IMR-90 (cell line): ENCODE measurements around the gene LAMA2. TPM values are rescaled to one million over a fixed set of nuclear protein-coding genes. Genes with fewer than 3 reads are reported as not detected.

Experiments used
- ATAC-seq: fragments of 200-7000 bp; cut with Tn5 transposase; 2 replicates; pipeline ENCODE4 v1.9.1; 2020; ENCODE audit warnings: low read depth, mild to moderate bottlenecking, moderate library complexity
- BruUV-seq: library from RNA; stranded (reverse); fragments of 400-500 nt; replicated peaks from 2 replicates; lab custom pipeline; 2021; lab: Mats Ljungman, UMichigan
- CTCF ChIA-PET: fragments of 300-600 bp; formaldehyde crosslinking; extraction: SDS; loops from one replicate; lab custom pipeline; 2021; ENCODE audit warnings: antibody characterized with exemption; lab: Yijun Ruan, JAX
- POLR2A ChIA-PET: fragments of 300-600 bp; sonication (Branson Sonifier 250); formaldehyde crosslinking; loops from one replicate; lab custom pipeline; 2022; ENCODE audit warnings: antibody characterized with exemption; ENCODE audit not compliant: unreplicated experiment; lab: Charles Lee
- DNase-seq: peaks from one replicate; pipeline ENCODE4 v3.0.0; 2013
- H2AFZ ChIP-seq: replicated peaks from 2 replicates; pipeline ENCODE3; 2013; ENCODE audit warnings: low read length, mild to moderate bottlenecking; ENCODE audit not compliant: poor library complexity
- H2AK5ac ChIP-seq: 2 replicates; pipeline ENCODE4 v1.6.1; 2013; ENCODE audit warnings: low read depth, low read length, inconsistent platforms
- H2AK9ac ChIP-seq: replicated peaks from 2 replicates; pipeline ENCODE3; 2013; ENCODE audit warnings: mild to moderate bottlenecking, low read depth, low read length, moderate library complexity; ENCODE audit not compliant: poor library complexity
- H2BK120ac ChIP-seq: 2 replicates; pipeline ENCODE4 v1.6.1; 2013; ENCODE audit warnings: low read depth, low read length, inconsistent platforms
- H2BK15ac ChIP-seq: 3 replicates; pipeline ENCODE4 v1.6.1; 2013; ENCODE audit warnings: low read depth, low read length, inconsistent platforms
- H2BK20ac ChIP-seq: 2 replicates; pipeline ENCODE4 v1.6.1; 2013; ENCODE audit warnings: low read depth, mild to moderate bottlenecking, inconsistent platforms, low read length, moderate library complexity
- H2BK5ac ChIP-seq: 2 replicates; pipeline ENCODE4 v1.6.1; 2013; ENCODE audit warnings: mild to moderate bottlenecking, low read depth, low read length, inconsistent platforms; ENCODE audit not compliant: poor library complexity, severe bottlenecking
- H3K14ac ChIP-seq: replicated peaks from 2 replicates; pipeline ENCODE4 v1.6.1; 2013; ENCODE audit warnings: low read depth, low read length, inconsistent platforms
- H3K18ac ChIP-seq: 2 replicates; pipeline ENCODE4 v1.6.1; 2013; ENCODE audit warnings: low read depth, low read length, control low read depth
- H3K23ac ChIP-seq: 2 replicates; pipeline ENCODE4 v1.6.1; 2013; ENCODE audit warnings: low read depth, low read length, inconsistent platforms
- H3K27ac ChIP-seq: 2 replicates; pipeline ENCODE4 v1.5.1; 2013; ENCODE audit warnings: mild to moderate bottlenecking, control low read depth, low read length; ENCODE audit not compliant: insufficient read depth
- H3K27me3 ChIP-seq: 2 replicates; pipeline ENCODE4 v1.6.1; 2013; ENCODE audit warnings: low read length; ENCODE audit not compliant: control insufficient read depth, insufficient read depth
- H3K36me3 ChIP-seq: 2 replicates; pipeline ENCODE4 v1.6.1; 2013; ENCODE audit warnings: low read length, mixed read lengths; ENCODE audit not compliant: control insufficient read depth, insufficient read depth
- H3K4ac ChIP-seq: 2 replicates; pipeline ENCODE4 v1.6.1; 2013; ENCODE audit warnings: low read depth, low read length, inconsistent platforms
- H3K4me1 ChIP-seq: 2 replicates; pipeline ENCODE4 v1.6.1; 2013; ENCODE audit warnings: low read length, mixed read lengths; ENCODE audit not compliant: control insufficient read depth, insufficient read depth
- H3K4me2 ChIP-seq: 2 replicates; pipeline ENCODE4 v1.6.1; 2013; ENCODE audit warnings: low read depth, mild to moderate bottlenecking, control low read depth, low read length, moderate library complexity
- H3K4me3 ChIP-seq: 2 replicates; pipeline ENCODE4 v1.5.1; 2013; ENCODE audit warnings: low read depth, mild to moderate bottlenecking, control low read depth, low read length, moderate library complexity; ENCODE audit not compliant: insufficient read depth
- H3K56ac ChIP-seq: 2 replicates; pipeline ENCODE4 v1.6.1; 2013; ENCODE audit warnings: low read length, inconsistent platforms; ENCODE audit not compliant: insufficient read depth; ENCODE audit errors: extremely low read depth
- H3K79me1 ChIP-seq, 2 experiments: 2 replicates each; pipeline ENCODE4 v1.6.1; 2013; ENCODE audit warnings: low read length in 2 of 2, inconsistent platforms in 1 of 2, low read depth in 1 of 2
- H3K9ac ChIP-seq: 2 replicates; pipeline ENCODE4 v1.6.1; 2013; ENCODE audit warnings: low read depth, low read length, control low read depth
- H3K9me1 ChIP-seq: 2 replicates; pipeline ENCODE4 v1.6.1; 2013; ENCODE audit warnings: low read length, inconsistent platforms; ENCODE audit not compliant: insufficient read depth
- H3K9me3 ChIP-seq: 2 replicates; pipeline ENCODE4 v1.6.1; 2013; ENCODE audit warnings: low read length; ENCODE audit not compliant: control insufficient read depth, insufficient read depth
- H4K20me1 ChIP-seq: 2 replicates; pipeline ENCODE4 v1.6.1; 2013; ENCODE audit warnings: low read length, inconsistent platforms; ENCODE audit not compliant: insufficient read depth
- H4K5ac ChIP-seq: 2 replicates; pipeline ENCODE4 v1.6.1; 2013; ENCODE audit warnings: mild to moderate bottlenecking, low read depth, low read length, control low read depth
- H4K8ac ChIP-seq, 2 experiments: 2 replicates each; pipeline ENCODE4 v1.6.1; 2013; ENCODE audit warnings: low read depth in 2 of 2, low read length in 2 of 2, control low read depth in 1 of 2, inconsistent platforms in 1 of 2
- H4K91ac ChIP-seq: 2 replicates; pipeline ENCODE4 v1.6.1; 2013; ENCODE audit warnings: low read depth, low read length, inconsistent platforms; ENCODE audit not compliant: insufficient read depth
- BHLHE40 ChIP-seq: fragments of 150-350 bp; IDR thresholded peaks from 2 replicates; pipeline ENCODE4 v1.6.1; 2016; ENCODE audit warnings: mild to moderate bottlenecking, low read depth, low read length
- CEBPB ChIP-seq: IDR thresholded peaks from 2 replicates; pipeline ENCODE4 v1.6.1; 2012; ENCODE audit warnings: low read depth, low read length, improper control_type of control experiment
- CHD1 ChIP-seq: IDR thresholded peaks from 2 replicates; pipeline ENCODE4 v1.6.1; 2012; ENCODE audit warnings: low read depth, low read length, improper control_type of control experiment
- CTCF ChIP-seq: conservative IDR thresholded peaks from 2 replicates; pipeline ENCODE4 v1.5.1; 2012; ENCODE audit warnings: mild to moderate bottlenecking, low read depth, low read length, improper control_type of control experiment
- ELK1 ChIP-seq: fragments of 150-350 bp; IDR thresholded peaks from 2 replicates; pipeline ENCODE4 v1.6.1; 2016; ENCODE audit warnings: low read depth, mild to moderate bottlenecking, low read length, moderate library complexity, borderline replicate concordance
- FOS ChIP-seq: fragments of 150-350 bp; IDR thresholded peaks from 2 replicates; pipeline ENCODE4 v1.6.1; 2016; ENCODE audit warnings: low read depth, low read length
- MAFK ChIP-seq: IDR thresholded peaks from 2 replicates; pipeline ENCODE4 v1.6.1; 2012; ENCODE audit warnings: low read depth, low read length, improper control_type of control experiment
- MAZ ChIP-seq: IDR thresholded peaks from 2 replicates; pipeline ENCODE4 v1.6.1; 2012; ENCODE audit warnings: low read depth, mild to moderate bottlenecking, low read length, improper control_type of control experiment, moderate library complexity, borderline replicate concordance
- MXI1 ChIP-seq: IDR thresholded peaks from 2 replicates; pipeline ENCODE4 v1.6.1; 2012; ENCODE audit warnings: low read depth, mild to moderate bottlenecking, low read length, moderate library complexity, borderline replicate concordance
- NFE2L2 ChIP-seq: fragments of 150-350 bp; IDR thresholded peaks from 2 replicates; pipeline ENCODE4 v1.6.1; 2016; ENCODE audit warnings: low read depth, mild to moderate bottlenecking, low read length
- POLR2A ChIP-seq: IDR thresholded peaks from 2 replicates; pipeline ENCODE4 v1.6.1; 2012; ENCODE audit warnings: mild to moderate bottlenecking, low read depth, low read length
- RAD21 ChIP-seq: IDR thresholded peaks from 2 replicates; pipeline ENCODE4 v1.6.1; 2012; ENCODE audit warnings: low read length, improper control_type of control experiment
- RCOR1 ChIP-seq: IDR thresholded peaks from 2 replicates; pipeline ENCODE4 v1.6.1; 2012; ENCODE audit warnings: mild to moderate bottlenecking, low read length, improper control_type of control experiment; ENCODE audit not compliant: insufficient replicate concordance
- RFX5 ChIP-seq: IDR thresholded peaks from 2 replicates; pipeline ENCODE4 v1.8.0; 2012; ENCODE audit warnings: low read depth, mild to moderate bottlenecking, low read length, moderate library complexity
- USF2 ChIP-seq: fragments of 150-350 bp; IDR thresholded peaks from 2 replicates; pipeline ENCODE4 v1.6.1; 2017; ENCODE audit warnings: mild to moderate bottlenecking, antibody characterized with exemption, low read length, low read depth
- WGBS, 2 experiments: methylation state at CpG; one replicate each; pipeline versions ENCODE4 v1.1.5 to v1.1.7; 2013; ENCODE audit warnings: missing lambda C conversion rate in 2 of 2; ENCODE audit not compliant: insufficient read length in 1 of 2; ENCODE audit errors: extremely low coverage in 2 of 2; 5-methylcytosine and 5-hydroxymethylcytosine counted together
- dilution Hi-C: fragments of 300-500 bp; cut with HindIII; formaldehyde crosslinking; loops from one replicate; pipeline ENCODE4 v1.14.3; 2018; ENCODE audit warnings: low sequenced_read_pairs; ENCODE audit not compliant: unreplicated experiment
- in situ Hi-C: fragments of 300-500 bp; cut with MboI; formaldehyde crosslinking; loops from 3 replicates; pipeline ENCODE4 v1.14.3; 2019; ENCODE audit warnings: low sequenced_read_pairs, inconsistent platforms, mixed read lengths
- intact Hi-C: fragments of 100-400 bp; cut with micrococcal nuclease; formaldehyde crosslinking; loops from 2 replicates; pipeline ENCODE4 v1.10.0; 2022
- polyA plus RNA-seq, 3 experiments: library from polyadenylated mRNA; depleted of rRNA; stranded (reverse); fragments of >200 nt; gene quantifications; 2 replicates each; pipeline ENCODE4 v1.2.3, GENCODE V29; 2012; ENCODE audit warnings: low replicate concordance in 1 of 3
- total RNA-seq: library from RNA; depleted of rRNA; stranded (reverse); fragments of >200 nt; gene quantifications from 2 replicates; pipeline ENCODE4 v1.2.3, GENCODE V29; 2012

Gene LAMA2
- total and polyA plus RNA-seq, 2 of the 4 experiments (the other 2 are of a cell fraction) = 9.9 to 13.3 TPM

- Histone ChIP-seq H3K9me1 (no peaks in the 10 kb centered on the region), H3K56ac (no peak overlapping the region), H3K14ac (no peak overlapping the region), H4K20me1 (no peaks in the 10 kb centered on the region), H2AK9ac (no peak overlapping the region), H2BK20ac (no peak overlapping the region), H3K79me1 (no peaks in the 10 kb centered on the region), H3K36me3 (no peaks in the 10 kb centered on the region), H4K8ac (no peak overlapping the region), H3K23ac (no peak overlapping the region), H3K4ac (no peak overlapping the region), H2BK5ac (no peak overlapping the region), H3K27ac (no peak overlapping the region), H4K91ac (no peak overlapping the region), H2BK120ac (no peak overlapping the region), H3K9me3 (no peaks in the 10 kb centered on the region), H3K4me1 (no peaks in the 10 kb centered on the region), H3K9ac (no peak overlapping the region), H2AFZ (no peak overlapping the region), H3K27me3 (no peaks in the 10 kb centered on the region), H4K5ac (no peak overlapping the region), H2BK15ac (no peak overlapping the region), H3K18ac (no peak overlapping the region), H3K4me2 (no peak overlapping the region), H3K4me3 (no peak overlapping the region), H2AK5ac (no peak overlapping the region)
- DNase-seq (no peak), ATAC-seq (no peak)
- no CpG with 5 or more reads among the region's 2 CpGs for WGBS, 2 experiments
- ChIA-PET CTCF (no interaction called here), POLR2A (no interaction called here)
- BruUV-seq = no TSS peak
- dilution Hi-C loops = no loop called here
- intact Hi-C loops = no loop called here
- in situ Hi-C loops = loop anchor here (10.0 kb wide), 1 partner anchor 555 kb away; no protein-coding TSS in a partner anchor
- no peak for TF ChIP-seq RFX5
- TF ChIP-seq ELK1 = no peak
- TF ChIP-seq NFE2L2 = no peak
- no peak for TF ChIP-seq BHLHE40
- no peak for TF ChIP-seq POLR2A
- no peak for TF ChIP-seq CEBPB
- TF ChIP-seq MAFK = no peak
- TF ChIP-seq RAD21 = no peak
- no peak for TF ChIP-seq MXI1
- no peak for TF ChIP-seq MAZ
- no peak for TF ChIP-seq RCOR1
- no peak for TF ChIP-seq USF2
- no peak for TF ChIP-seq CTCF
- TF ChIP-seq CHD1 = no peak
- TF ChIP-seq FOS = no peak
Measured at GRCh38 chr6:129359811-129360681, 477.1 kb downstream of the LAMA2 start.
